CD1c-positive myeloid dendritic cell (primary cell): Measurements from ENCODE around the gene IQGAP3.
"Not testable (repeated sequence)": the region's sequence is repeated elsewhere in the genome, so short reads cannot be mapped to it uniquely, and the experiment has no call there.

ENCODE experiments used
- DNase-seq: peaks from one replicate; pipeline ENCODE4 v3.0.0-alpha.2; 2016; ENCODE audit errors: extremely low spot score

Gene IQGAP3

GRCh38 chr1:156595016-156595415 lies 22.7 kb upstream of the IQGAP3 start:
- DNase-seq = no peak

GRCh38 chr1:156594190-156594589 lies 21.8 kb upstream of the IQGAP3 start:
- DNase-seq = no peak

- no peak for DNase-seq
These were observed 21.3 kb upstream of the IQGAP3 start for GRCh38 chr1:156593661-156593989.

- DNase-seq = no peak
These were observed 20.7 kb upstream of the IQGAP3 start for GRCh38 chr1:156592910-156593660.

- no peak for DNase-seq
These were observed 20.0 kb upstream of the IQGAP3 start for GRCh38 chr1:156592158-156592909.

- DNase-seq = peak; percentile 87
These were observed 19.2 kb upstream of the IQGAP3 start, which contains the start of gene NAXE for GRCh38 chr1:156591432-156592157. Gene NAXE, plus strand, starts transcription at chr1:156591776. Its CDS starts 29 bp downstream, at chr1:156591805.

GRCh38 chr1:156591181-156591431 lies 18.7 kb upstream of the IQGAP3 start:
- no peak for DNase-seq

- no peak for DNase-seq
These were observed 18.2 kb upstream of the IQGAP3 start for GRCh38 chr1:156590326-156591180.

- DNase-seq = no peak
These were observed 17.2 kb upstream of the IQGAP3 start for GRCh38 chr1:156589546-156589945.

- DNase-seq = not testable (repeated sequence)
These were observed 15.6 kb upstream of the IQGAP3 start for GRCh38 chr1:156587927-156588326.

- DNase-seq = no peak
These were observed 14.6 kb upstream of the IQGAP3 start for GRCh38 chr1:156586892-156587477.

GRCh38 chr1:156586323-156586722 lies 14.0 kb upstream of the IQGAP3 start:
- DNase-seq = no peak

- no peak for DNase-seq
These were observed 12.4 kb upstream of the IQGAP3 start for GRCh38 chr1:156584813-156585212.

GRCh38 chr1:156583821-156584622 lies 11.7 kb upstream of the IQGAP3 start:
- peak; percentile 85 for DNase-seq

- DNase-seq = no peak
These were observed 10.1 kb upstream of the IQGAP3 start for GRCh38 chr1:156582388-156583017.

GRCh38 chr1:156581661-156582387 lies 9.5 kb upstream of the IQGAP3 start:
- peak; percentile 17 for DNase-seq

- no peak for DNase-seq
These were observed 7.1 kb upstream of the IQGAP3 start, which contains the start of gene TTC24 for GRCh38 chr1:156579472-156579871. Gene TTC24, plus strand, starts transcription at chr1:156579723. Its CDS starts 1,642 bp downstream, at chr1:156581365.

GRCh38 chr1:156578055-156578454 lies 5.7 kb upstream of the IQGAP3 start:
- no peak for DNase-seq

GRCh38 chr1:156577550-156577949 lies 5.2 kb upstream of the IQGAP3 start:
- no peak for DNase-seq
